Measurements from ENCODE around the gene NFYA.

The NFYA gene

GRCh38 chr6:41079080-41079479, 6.3 kb downstream of the NFYA start:
- no peak for DNase-seq (ENCODE audit: extremely low read depth, low read depth)
- no peak for TF ChIP-seq CTCF (IDR thresholded peaks at IDR 0.05; ENCODE audit: low read depth, low read length)

GRCh38 chr6:41080621-41081020, 7.8 kb downstream of the NFYA start:
- no peak for TF ChIP-seq CTCF (IDR thresholded peaks at IDR 0.05; ENCODE audit: low read depth, low read length)
- DNase-seq (ENCODE audit: extremely low read depth, low read depth), result no peak

GRCh38 chr6:41083072-41083471, 10.3 kb downstream of the NFYA start:
- DNase-seq (ENCODE audit: extremely low read depth, low read depth), result no peak
- no peak for TF ChIP-seq CTCF (IDR thresholded peaks at IDR 0.05; ENCODE audit: low read depth, low read length)

- TF ChIP-seq CTCF (IDR thresholded peaks at IDR 0.05; ENCODE audit: low read depth, low read length), result no peak
- DNase-seq (ENCODE audit: extremely low read depth, low read depth), result no peak
These were observed 12.4 kb downstream of the NFYA start for GRCh38 chr6:41085182-41085581.

GRCh38 chr6:41088451-41088850, 15.7 kb downstream of the NFYA start:
- DNase-seq (ENCODE audit: extremely low read depth, low read depth), result no peak
- TF ChIP-seq CTCF (IDR thresholded peaks at IDR 0.05; ENCODE audit: low read depth, low read length), result no peak

GRCh38 chr6:41090841-41091761, 18.3 kb downstream of the NFYA start:
- no peak for TF ChIP-seq CTCF (IDR thresholded peaks at IDR 0.05; ENCODE audit: low read depth, low read length)
- DNase-seq (ENCODE audit: extremely low read depth, low read depth), result no peak

- DNase-seq (ENCODE audit: extremely low read depth, low read depth), result no peak
- TF ChIP-seq CTCF (IDR thresholded peaks at IDR 0.05; ENCODE audit: low read depth, low read length), result peak; percentile 25
These were observed 19.8 kb downstream of the NFYA start for GRCh38 chr6:41092421-41093140.
